ENCODE data around the gene RAD51. TPM values are rescaled to one million over a fixed set of nuclear protein-coding genes. Genes with fewer than 3 reads are reported as not detected.

Gene RAD51
- total RNA-seq, 1 experiment from 2014 or later = 47.0 TPM

- intact Hi-C loops (cut with micrococcal nuclease; ENCODE audit: unreplicated experiment) = no loop called here
- Histone ChIP-seq H3K36me3 (ENCODE audit: control insufficient read depth, insufficient read depth, low read length) (no peaks in the 10 kb centered on the region), H3K27me3 (replicated peaks; ENCODE audit: control insufficient read depth, insufficient read depth, low read length) (no peaks in the 10 kb centered on the region), H3K9me3 (no peaks in the 10 kb centered on the region), H3K4me3 (ENCODE audit: low read depth, low read length) (no peak overlapping the region), H3K4me1 (no peaks in the 10 kb centered on the region)
- ChIA-PET CTCF (interaction anchor here (1.3 kb wide), 1 partner anchor 13 kb away, joined by 3 read pairs; the partner anchor contains the start of gene GCHFR), POLR2A (no interaction called here)
- Mint-ChIP-seq H3K4me3 (ENCODE audit: unreplicated experiment) (no peak overlapping the region), H3K4me1 (ENCODE audit: low read depth, unreplicated experiment) (no peaks in the 10 kb centered on the region), H3K9me3 (ENCODE audit: unreplicated experiment) (no peaks in the 10 kb centered on the region), H3K27ac (ENCODE audit: unreplicated experiment) (no peak overlapping the region), H3K36me3 (ENCODE audit: insufficient read depth, unreplicated experiment) (peaks cover 27% of the 10 kb centered on the region), H3K27me3 (ENCODE audit: insufficient read depth, unreplicated experiment) (no peaks in the 10 kb centered on the region)
- DNase-seq = no peak
- BruUV-seq (replicated peaks) = no TSS peak
- TF ChIP-seq CTCF (IDR thresholded peaks at IDR 0.05; ENCODE audit: insufficient read depth in 1 of 2, low read depth in 1 of 2, low read length in 1 of 2, severe bottlenecking in 1 of 2, unreplicated experiment in 1 of 2) = no peak
These were observed 81.7 kb downstream of the RAD51 start for GRCh38 chr15:40776537-40777141.

Other genes starting within 250 kb of the RAD51 start
- 17.0 and 19.6 TPM in 2 replicates for gene CHST14, start 224.2 kb upstream of the RAD51 start, total RNA-seq (2022)
- gene CCDC32, start 130.1 kb upstream of the RAD51 start, total RNA-seq (2022) = 11.7 and 17.0 TPM in 2 replicates
- gene RPUSD2, start 125.9 kb upstream of the RAD51 start, total RNA-seq (2022) = 12.9 and 14.6 TPM in 2 replicates
- 24.8 and 29.5 TPM in 2 replicates for gene KNL1, start 100.9 kb upstream of the RAD51 start, total RNA-seq (2022)
- 46.3 and 48.0 TPM in 2 replicates for gene RMDN3, start 60.1 kb downstream of the RAD51 start, total RNA-seq (2022)
- 54.4 and 59.2 TPM in 2 replicates for gene GCHFR, start 68.9 kb downstream of the RAD51 start, total RNA-seq (2022)
- gene C15orf62, start 74.8 kb downstream of the RAD51 start, total RNA-seq (2022) = 0.91 and 1.3 TPM in 2 replicates
- 26.7 and 26.9 TPM in 2 replicates for gene ZFYVE19, start 111.9 kb downstream of the RAD51 start, total RNA-seq (2022)
- 26.3 and 30.1 TPM in 2 replicates for gene DNAJC17, start 112.3 kb downstream of the RAD51 start, total RNA-seq (2022)
- gene PPP1R14D, start 133.5 kb downstream of the RAD51 start, total RNA-seq (2022) = 0.43 TPM in 1 of 2 replicates, not detected in the other
- 290 and 305 TPM in 2 replicates for gene SPINT1, start 148.9 kb downstream of the RAD51 start, total RNA-seq (2022)
- gene RHOV, start 179.1 kb downstream of the RAD51 start, total RNA-seq (2022) = 3.2 and 4.4 TPM in 2 replicates
- 27.3 and 29.3 TPM in 2 replicates for gene VPS18, start 199.3 kb downstream of the RAD51 start, total RNA-seq (2022)
- 3.4 TPM in 2 replicates for gene DLL4, start 234.2 kb downstream of the RAD51 start, total RNA-seq (2022)